NOMO-1 treated with DMSO at 0.1 percent for 48 hours (cell line): ENCODE measurements around the gene CFAP77.

ENCODE experiments used
- DNase-seq: peaks from one replicate; lab custom pipeline; 2025; ENCODE audit not compliant: unreplicated experiment; lab: John Stamatoyannopoulos, UW

Gene CFAP77

DNA sequence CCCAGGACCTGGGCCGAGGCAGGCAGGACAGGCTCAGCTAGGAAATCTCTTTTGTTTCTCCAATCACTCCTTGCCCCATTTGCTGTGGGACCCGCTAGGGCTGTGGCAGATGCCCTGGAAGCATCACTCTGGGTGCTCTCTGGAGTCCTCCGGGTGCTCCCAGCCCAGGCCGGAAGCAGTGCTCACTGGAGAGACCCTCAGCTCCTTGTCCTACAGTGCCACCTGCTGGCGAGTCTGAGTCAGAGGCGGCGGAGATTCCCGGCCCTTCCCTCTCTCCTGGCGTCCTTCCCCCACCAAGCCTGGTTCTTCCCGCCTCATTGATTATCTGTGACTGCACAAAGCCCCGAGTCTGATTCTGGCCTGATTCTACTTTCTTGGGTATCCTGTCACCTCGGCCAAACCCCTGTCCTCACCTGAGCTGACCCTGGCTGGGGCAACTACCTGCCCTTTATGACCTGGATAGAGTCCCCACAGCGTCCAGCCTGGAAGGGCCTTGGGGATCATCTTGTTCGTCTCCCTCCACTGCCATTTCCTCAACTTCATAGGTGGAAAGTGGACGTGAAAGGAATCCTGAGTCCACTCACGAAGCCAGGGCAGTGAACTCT is 165.1 kb downstream of the CFAP77 start:
- peak; percentile 31 for DNase-seq

DNA sequence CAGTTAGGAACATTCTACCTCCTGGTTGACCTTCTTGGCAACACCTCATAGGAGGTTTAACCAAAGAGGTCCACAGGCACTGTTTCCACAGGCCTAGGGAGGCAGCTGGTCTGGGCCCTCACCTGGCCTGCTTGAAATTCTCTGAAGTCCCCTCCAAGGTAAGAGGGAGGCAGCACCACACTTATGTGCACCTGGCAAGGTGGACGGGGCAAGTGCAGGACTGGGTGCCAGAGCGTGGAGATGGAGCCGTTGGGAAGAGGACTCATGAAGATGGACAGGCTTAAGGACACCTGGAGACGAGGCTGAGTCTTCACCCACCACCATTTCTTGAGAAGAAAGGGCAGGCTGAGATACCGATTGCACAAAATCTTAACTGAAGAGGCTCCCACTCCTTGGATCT is 165.8 kb downstream of the CFAP77 start:
- no peak for DNase-seq

DNA sequence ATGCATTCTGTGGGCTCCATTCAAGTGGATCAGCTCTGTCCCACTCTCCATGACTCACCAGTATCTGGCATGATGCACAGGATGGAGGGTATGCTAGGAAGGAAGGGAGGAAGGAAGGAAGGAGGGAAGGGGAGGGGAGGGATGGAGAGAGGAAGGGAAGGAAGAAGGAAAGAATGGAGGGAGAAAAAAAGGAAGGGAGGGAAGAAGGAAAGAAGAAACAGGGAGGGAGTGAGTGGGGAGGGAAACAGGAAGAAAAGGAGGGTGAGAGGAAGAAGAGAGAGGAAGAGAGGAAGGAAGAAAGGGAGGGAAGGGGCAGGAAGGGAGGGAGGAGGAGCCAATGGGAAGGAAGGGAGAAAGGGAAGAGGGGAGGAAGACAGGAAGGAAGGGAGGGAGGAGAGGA is 167.1 kb downstream of the CFAP77 start:
- DNase-seq, result no peak

DNA sequence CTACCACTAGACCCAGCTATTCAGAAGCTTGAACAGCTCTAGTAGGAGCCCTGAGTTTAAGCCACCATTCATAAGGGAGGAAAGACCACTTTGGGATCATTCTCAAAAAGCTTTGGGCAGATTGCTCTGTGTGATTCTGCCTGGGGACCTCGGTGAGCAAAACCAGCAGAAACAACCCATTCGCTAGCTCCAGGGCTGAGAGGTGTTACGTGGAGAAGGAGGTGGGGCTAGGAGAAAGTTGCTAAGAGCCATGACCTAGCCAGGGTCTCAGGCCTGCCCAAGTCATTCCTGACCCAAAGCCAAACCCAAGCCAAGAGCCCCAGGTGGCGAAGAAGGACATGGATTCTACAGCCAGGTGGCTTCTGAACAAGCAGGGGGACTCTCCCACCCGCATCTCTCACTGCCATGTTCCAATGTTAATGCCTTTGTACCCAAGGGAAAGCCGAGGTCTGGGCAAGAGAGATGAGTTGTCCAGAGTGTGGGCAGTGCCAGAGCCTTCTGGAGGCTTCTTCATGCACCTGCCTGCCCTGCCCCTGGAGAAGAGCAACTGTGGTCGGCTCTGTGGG is 168.4 kb downstream of the CFAP77 start:
- no peak for DNase-seq

DNA sequence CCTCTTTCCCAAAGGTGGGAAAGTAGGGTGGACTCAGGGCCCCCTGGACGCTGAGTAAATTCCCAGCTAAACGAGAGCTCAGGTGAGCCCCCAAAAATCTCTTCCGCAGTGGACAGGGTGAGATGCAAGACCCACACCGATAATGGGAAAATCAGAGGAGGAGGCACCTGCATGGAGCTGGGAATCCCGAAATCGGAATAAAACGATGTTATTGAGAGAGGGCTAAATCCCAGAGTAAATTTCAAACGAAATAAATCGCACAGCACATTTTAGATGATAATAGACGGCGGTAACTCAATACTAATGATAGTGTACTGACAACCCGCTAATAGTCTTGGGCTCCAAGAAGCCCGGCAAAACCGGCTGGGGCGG is 169.4 kb downstream of the CFAP77 start:
- DNase-seq, result no peak

DNA sequence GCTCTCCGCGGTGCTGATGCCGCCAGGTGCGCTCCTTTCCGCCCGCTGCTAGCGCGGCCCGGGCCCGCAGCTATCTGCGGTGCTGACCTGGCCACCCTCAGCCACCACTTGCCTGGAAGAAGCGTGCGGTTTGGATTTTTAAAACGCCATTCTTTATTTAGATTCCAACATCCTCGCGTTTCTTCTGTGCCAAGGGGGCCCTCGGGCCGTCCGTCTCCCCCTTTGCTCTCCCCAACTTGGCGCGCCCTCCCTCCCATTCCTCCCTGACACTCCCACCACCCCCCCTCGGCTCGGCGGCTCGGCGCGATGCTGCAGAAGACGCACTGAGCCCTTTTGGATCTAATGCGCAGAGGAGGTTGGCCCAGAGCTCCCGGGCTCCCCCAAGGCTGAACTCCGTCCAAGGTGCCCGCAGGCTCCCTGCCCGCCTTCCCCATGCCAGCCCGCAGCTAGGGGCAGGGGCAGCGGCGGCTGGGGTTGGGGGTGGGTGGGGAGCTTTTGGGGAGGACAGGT is 172.3 kb downstream of the CFAP77 start, which contains the start of gene BARHL1:
BARHL1 (plus strand) TSS at position 331 of the 510 bp plus-strand sequence. CDS start 192 bp downstream, outside the sequence.
- no peak for DNase-seq

DNA sequence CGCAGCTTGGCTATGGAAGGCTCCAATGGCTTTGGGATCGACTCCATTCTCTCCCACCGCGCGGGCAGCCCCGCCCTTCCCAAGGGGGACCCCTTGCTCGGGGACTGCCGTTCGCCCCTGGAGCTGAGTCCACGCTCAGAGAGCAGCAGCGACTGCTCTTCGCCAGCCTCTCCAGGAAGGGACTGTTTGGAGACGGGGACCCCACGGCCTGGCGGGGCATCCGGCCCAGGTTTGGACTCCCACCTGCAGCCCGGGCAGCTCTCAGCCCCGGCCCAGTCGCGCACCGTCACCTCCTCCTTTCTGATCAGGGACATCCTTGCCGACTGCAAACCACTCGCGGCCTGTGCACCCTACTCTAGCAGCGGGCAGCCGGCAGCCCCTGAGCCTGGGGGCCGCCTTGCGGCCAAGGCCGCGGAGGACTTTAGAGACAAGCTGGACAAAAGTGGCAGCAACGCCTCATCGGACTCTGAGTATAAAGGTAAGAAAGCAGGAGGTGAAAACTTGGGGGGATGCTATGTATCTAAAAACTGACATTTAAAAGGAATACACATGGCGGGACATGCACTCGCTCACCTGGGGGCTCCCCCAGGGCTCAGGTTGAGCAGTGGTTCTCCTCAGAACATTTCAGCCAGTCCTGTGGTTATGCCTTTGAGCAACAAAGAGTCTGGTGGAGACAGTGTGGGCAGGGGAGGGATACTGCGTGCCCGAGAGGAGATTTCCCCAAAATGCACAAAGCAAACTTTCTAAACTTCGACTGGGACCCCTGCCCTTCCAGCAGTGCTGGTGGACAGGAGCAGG is 173.0 kb downstream of the CFAP77 start:
- DNase-seq, result no peak

DNA sequence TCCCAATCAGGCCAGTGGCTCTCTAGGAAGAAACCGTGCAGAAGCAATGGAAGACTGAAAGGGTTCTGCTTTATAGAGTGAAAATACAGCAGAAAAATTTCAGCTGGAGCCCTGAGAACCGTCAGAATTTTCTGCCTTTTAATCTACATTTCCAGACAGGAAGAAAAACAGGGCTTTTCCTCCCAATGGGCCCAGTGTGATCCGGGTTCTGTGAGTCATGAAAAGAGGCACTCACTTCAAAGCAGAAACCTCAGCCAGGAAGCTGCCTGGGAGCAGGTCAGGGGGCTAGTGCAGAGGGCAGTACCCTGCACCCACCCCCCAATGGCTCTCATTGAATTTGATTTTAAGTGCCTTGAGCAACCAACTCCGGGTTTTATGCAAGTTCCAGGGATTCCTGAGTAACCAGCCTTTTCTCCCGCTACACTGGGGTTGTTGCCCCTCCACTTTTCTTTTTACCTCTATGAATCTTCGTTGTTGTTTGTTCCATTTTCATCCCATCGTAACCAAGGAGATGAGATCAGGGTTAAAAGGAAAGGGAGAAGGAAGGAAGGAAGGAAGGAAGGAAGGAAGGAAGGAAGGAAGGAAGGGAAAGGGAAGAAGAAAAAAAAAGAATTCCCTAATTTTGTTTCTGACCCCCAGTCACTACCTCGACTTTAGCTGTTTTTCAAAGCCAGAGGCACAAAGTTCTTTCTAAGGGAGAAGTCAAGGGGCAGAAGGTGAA is 173.7 kb downstream of the CFAP77 start:
- no peak for DNase-seq

DNA sequence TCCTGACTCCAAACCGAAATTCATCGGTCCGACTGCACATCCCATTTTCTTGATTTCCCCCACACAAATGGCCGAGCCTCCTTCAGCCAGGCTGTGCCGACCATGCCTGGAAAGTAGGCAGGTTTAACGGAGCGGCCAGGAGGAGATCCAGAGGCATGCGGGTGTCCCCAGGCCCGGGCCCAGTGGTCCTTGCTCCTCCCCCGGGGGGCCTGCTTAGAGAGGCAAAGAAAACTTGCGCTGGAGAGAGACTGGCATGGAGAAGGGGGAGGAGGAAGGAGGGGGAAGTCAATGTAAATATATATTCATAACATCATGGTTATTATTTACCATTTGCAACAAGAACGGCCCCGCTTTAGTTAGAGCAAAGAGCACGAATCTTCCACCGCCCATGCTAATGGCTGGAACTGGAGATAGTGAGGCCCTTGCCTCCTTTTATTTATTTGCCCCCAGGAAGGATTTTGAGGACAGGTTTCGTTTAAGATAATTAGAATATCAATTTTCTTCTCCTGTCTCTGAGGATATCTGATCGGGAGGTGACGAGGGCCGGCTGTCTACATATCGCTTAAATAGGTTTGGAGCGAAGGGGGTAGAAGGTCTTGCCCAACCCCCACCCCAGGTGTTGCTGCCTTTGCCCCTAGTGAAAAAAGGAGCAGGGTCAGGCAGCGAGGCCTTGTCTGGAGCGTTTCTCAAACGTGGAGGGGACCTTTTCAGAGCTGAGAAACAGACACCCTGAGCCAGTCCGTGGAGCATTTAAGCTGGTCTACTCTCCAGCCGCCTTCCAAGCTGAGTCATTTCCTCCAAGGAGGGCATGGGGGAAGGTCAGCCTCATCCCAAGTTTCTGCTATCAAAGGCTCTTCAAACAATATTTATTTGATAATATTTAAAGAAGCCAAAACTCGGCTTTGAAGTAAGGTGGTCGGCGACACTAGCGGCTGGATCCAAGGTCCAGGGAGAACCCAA is 174.9 kb downstream of the CFAP77 start:
- no peak for DNase-seq

DNA sequence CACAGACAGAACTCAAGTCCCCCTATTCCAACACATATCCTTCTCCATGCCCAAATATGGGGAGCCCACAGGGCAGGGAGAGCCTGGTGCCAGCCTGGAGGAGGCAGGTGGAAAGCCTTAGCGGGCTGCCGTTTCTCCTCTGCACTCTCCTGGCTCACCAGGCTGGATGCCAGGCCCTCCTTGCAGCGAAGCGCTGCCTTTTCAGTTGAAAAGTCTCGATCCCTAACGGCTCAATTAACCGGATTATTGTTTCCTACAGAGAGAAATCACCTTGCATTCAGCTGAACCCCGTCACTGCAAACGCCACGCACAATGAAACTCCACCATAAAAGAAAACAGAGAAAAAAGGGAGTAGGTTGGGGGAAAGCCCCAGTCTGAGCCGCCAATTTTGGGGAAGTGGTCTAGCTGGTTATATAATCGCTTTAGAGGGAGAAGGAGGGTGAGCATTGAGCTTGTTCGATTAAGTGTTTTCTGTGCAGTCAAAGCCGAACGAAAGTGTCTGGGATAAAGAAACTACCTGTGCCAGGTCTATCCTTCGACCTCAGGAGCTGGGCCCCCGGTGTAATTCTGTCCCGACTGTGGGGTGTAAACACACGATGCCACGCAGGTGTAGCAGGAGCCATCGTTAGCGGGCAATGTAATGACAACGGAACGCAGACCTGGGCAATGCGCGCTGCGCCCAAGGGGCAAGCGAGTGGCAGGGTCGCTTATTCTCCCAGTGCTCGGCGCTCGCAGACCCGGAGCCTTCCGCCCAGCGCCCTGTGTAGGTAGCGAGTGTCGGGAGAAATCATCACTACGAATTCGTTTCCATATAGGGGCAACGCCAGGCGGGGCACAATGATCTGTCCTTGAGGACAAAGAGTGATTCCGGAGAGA is 176.2 kb downstream of the CFAP77 start:
- peak; percentile 16 for DNase-seq

DNA sequence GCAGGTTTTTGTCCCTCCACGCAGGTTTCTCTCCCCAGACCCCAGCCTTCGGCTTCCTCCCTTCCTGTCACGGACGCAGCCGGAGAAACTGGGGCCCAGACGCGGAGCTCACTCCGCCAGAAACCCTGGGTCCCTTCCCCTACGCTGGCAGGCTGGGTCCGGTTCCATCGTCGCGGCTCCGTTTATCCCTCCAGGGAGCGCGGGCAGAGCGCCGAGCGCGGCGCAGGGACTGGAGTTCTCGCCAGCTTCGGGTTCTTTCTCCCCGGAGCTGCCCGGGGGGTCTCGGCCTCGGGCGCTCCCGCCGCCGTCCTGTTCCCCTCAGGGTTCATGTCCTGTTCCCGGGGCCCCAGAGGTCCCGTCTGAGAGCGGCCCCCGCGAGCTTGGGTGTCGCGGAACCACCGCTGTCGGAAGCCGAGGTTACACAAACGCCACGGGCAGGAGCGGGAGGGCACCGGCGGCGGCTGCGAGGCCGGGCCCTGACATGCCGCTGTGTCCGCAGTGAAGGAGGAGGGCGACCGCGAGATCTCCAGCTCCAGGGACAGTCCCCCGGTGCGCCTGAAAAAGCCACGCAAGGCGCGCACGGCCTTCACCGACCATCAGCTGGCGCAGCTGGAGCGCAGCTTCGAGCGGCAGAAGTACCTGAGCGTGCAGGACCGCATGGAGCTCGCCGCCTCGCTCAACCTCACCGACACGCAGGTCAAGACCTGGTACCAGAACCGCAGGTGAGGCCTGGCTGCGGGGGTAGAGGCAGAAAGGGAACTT is 177.0 kb downstream of the CFAP77 start:
- DNase-seq, result no peak

DNA sequence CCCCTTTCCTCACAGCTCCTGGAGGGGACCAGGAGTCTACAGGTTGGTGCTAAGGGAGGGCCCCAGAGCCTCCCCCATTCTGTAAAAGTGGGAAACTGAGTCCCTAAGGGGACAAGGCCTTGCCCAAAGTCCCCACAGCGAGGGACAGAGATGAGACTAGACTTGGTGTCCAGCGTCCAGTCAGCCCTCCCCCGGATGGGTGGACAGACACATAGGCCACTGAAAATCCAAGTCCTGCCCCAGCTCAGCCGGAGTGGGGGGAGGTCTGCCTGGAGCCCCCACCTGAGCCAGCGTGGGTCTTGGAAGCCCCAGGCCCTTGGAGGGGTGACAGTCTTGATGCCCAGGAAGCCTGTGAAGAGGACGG is 177.6 kb downstream of the CFAP77 start:
- no peak for DNase-seq

DNA sequence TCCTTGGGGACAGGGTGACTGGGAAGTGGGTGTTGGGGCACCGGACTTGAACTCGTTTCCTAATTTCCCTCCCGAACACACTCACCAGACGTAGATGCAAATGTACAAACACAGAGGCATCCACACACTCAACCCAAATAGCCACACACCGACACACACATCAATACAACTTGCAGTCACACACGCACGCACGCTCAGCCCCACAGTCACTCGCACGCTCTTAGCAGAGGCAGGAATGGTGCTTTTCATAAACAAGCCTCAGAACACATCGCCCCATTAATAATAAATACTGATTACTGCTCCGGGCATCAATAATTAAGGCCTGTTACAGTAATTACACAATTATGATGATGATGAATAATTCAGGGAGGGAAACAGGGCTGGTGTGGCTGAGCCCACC is 178.1 kb downstream of the CFAP77 start:
- DNase-seq, result no peak

DNA sequence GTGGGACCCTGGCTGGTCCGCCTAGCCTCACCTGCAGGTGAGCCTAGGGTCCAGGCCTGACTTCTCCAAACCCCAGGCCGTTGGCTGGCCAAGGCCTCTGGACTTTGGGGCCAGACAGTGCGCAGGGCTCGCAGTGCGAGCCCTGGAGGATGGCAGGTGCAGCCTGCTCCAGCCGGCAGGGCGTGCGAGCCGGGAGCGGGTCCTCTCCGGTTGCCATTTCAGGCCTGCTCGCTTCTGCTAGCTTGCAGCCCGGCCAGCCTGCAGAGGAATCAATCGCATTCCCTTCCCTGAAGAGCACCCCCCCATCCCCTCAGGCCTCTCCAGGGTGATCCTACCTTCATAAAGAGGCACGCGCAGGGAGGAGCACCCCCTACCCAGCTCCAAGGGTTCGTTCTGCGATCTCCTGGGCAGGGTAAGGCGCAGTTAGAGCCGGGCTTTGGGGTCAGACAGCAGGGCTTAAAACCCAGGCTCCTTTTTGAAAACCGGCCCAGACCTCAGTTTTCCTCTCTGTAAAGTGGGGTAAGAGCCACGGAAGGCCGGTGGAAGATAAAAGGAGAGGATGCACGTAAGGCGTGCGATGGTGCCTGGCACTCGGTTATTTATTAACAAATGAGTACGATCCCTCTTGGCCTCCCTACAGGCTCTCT is 178.6 kb downstream of the CFAP77 start:
- DNase-seq, result no peak

DNA sequence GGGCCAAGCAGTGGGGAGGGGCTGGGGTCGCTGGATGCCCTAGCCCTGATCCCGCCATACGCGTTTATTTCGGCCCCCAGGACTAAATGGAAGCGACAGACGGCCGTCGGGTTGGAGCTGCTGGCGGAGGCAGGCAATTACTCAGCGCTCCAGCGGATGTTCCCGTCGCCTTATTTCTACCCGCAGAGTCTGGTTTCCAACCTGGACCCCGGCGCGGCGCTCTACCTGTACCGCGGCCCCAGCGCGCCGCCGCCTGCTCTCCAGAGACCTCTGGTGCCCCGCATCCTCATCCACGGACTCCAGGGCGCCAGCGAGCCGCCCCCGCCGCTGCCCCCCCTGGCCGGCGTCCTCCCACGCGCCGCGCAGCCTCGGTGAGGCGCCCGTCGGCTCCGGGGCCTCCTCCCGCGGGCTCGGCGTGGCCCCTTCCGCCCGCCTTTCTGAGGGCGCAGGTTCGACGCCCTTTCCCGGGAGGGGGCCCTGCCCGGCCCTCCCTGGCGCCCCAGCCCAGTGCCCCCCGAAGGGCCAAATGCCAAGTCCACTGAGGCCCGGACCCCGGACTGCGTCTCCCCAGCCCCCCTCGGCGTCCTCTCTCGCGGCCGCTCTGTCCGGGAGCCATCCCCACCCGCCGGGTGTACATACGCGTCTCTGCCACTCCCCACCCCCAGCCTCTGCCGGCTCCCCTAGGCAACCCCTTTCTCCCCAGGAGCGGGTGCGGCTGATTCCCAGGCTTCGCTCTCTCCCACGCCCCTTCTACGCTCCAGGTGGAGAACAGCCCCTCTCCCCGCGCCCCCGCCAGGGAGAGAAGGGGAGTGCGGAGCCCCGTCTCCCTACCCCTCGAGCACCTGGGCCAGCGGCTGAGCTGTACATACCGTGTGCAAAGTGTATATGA is 179.4 kb downstream of the CFAP77 start:
- no peak for DNase-seq

DNA sequence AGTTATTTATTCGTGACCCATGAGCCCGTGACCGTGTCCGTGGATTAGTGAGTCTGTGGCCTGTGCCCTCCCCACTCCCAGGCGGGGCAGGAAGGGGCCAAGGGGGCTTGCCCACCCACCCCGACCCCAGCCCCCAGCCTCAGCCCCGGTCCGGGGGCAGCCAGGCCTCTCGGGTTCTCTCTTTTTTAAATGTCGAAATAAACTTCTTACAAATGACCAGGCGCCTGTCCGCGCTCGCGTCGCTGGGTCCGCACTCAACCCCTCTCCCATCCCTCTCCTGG is 180.0 kb downstream of the CFAP77 start:
- no peak for DNase-seq

DNA sequence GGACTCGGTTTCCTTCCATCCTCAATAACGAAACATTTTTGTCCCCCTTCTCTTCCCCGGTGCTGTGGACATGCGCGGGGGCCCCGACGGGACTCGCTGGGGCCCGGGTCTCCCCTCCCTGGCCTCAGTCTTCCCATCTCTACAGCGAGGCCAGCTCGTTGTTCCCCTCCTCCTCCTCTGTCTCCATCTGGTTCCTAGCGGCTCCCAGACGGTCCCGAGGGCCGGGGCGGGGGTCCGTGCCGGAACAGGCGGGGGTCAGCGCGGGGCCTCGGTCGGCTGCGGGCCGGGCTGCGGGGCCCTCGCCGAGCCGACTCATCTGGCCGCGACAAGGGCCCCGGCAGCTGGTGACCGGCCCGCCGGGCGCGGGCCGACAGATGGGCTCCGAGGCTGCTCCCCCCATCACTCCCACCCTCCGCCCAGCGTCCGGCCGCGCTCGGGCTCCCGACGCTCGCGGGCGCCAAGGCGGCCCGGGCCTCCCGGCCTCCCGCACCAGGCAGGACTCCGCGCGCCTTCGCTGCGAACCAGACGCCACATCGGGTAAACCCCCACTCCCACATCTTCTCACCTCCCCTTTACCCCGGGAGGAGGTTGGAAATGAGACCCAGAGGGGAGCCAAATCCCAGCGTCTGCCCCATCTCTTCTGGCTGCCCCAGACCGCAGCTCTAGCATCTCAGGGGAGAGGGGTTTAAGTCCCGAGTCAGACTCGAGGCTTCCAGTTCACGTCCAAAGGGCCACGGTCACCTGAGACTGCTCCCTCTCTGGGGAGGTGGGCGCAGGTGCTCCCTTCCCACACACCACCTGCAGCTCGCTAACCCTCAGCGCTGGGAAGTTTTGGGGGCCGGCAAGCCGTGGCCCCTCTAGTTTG is 180.5 kb downstream of the CFAP77 start:
- no peak for DNase-seq
